Osteoblast (primary cell): ENCODE measurements around the gene AHNAK2. TPM values are rescaled to one million over a fixed set of nuclear protein-coding genes. Genes with fewer than 3 reads are reported as not detected.

Source experiments
- DNase-seq: peaks from one replicate; pipeline ENCODE4 v3.0.0; 2011; ENCODE audit warnings: low spot score, mixed read lengths; ENCODE audit not compliant: insufficient read length; ENCODE audit errors: missing footprints
- H2AFZ ChIP-seq: 2 replicates; pipeline ENCODE4 v1.6.0; 2011; ENCODE audit warnings: mild to moderate bottlenecking, low read length
- H3K27ac ChIP-seq: 2 replicates; pipeline ENCODE4 v1.5.1; 2011; ENCODE audit warnings: mild to moderate bottlenecking, low read depth, low read length, moderate library complexity
- H3K27me3 ChIP-seq: 2 replicates; pipeline ENCODE4 v1.6.0; 2012; ENCODE audit warnings: mild to moderate bottlenecking, control low read depth, inconsistent platforms, low read length, moderate library complexity; ENCODE audit not compliant: insufficient read depth
- H3K36me3 ChIP-seq: 2 replicates; pipeline ENCODE4 v1.5.1; 2011; ENCODE audit warnings: mild to moderate bottlenecking, low read length, control low read depth, moderate library complexity; ENCODE audit not compliant: insufficient read depth
- H3K4me1 ChIP-seq: 2 replicates; pipeline ENCODE4 v1.5.1; 2011; ENCODE audit warnings: mild to moderate bottlenecking, low read length, control low read depth, moderate library complexity; ENCODE audit not compliant: insufficient read depth
- H3K4me2 ChIP-seq: 2 replicates; pipeline ENCODE4 v1.6.0; 2011; ENCODE audit warnings: mild to moderate bottlenecking, low read length; ENCODE audit not compliant: insufficient read depth
- H3K4me3 ChIP-seq: fragments of 200-600 bp; sonication (generic); 3 replicates; pipeline ENCODE4 v1.5.1; 2012; ENCODE audit warnings: mild to moderate bottlenecking, low read length, inconsistent platforms; ENCODE audit not compliant: insufficient read depth
- H3K79me2 ChIP-seq: 2 replicates; pipeline ENCODE4 v1.6.0; 2012; ENCODE audit warnings: mild to moderate bottlenecking, low read length, control low read depth, inconsistent platforms; ENCODE audit not compliant: insufficient read depth
- H3K9me3 ChIP-seq: 2 replicates; pipeline ENCODE4 v1.5.1; 2011; ENCODE audit warnings: low read depth, low read length, control low read depth
- H4K20me1 ChIP-seq: 2 replicates; pipeline ENCODE4 v1.6.0; 2012; ENCODE audit warnings: mild to moderate bottlenecking, low read length, control low read depth; ENCODE audit not compliant: insufficient read depth
- CTCF ChIP-seq: IDR thresholded peaks from 2 replicates; pipeline ENCODE4 v1.5.1; 2011; ENCODE audit warnings: mild to moderate bottlenecking, low read depth, low read length, moderate library complexity; ENCODE audit errors: extremely low read depth
- total RNA-seq: library from RNA; depleted of rRNA; stranded (reverse); fragments of >200 nt; gene quantifications from 2 replicates; pipeline ENCODE4 v1.2.3, GENCODE V29; 2012

The AHNAK2 gene
- total RNA-seq, 1 donor, result 30.8 TPM

GRCh38 chr14:104994978-104995377 is 16.8 kb upstream of the AHNAK2 start:
- H3K4me3 ChIP-seq, result no peak overlapping the region
- no peaks in the 10 kb centered on the region for H3K9me3 ChIP-seq
- no peaks in the 10 kb centered on the region for H3K79me2 ChIP-seq
- no peak overlapping the region for H3K4me2 ChIP-seq
- no peaks in the 10 kb centered on the region for H4K20me1 ChIP-seq
- TF ChIP-seq CTCF, result no peak
- no peak overlapping the region for H3K27ac ChIP-seq
- H3K36me3 ChIP-seq, result peaks cover 32% of the 10 kb centered on the region
- H2AFZ ChIP-seq, result no peak overlapping the region
- no peaks in the 10 kb centered on the region for H3K27me3 ChIP-seq
- H3K4me1 ChIP-seq, result no peaks in the 10 kb centered on the region
- no peak for DNase-seq

GRCh38 chr14:104993808-104994591 is 15.8 kb upstream of the AHNAK2 start:
- Histone ChIP-seq H3K4me1 (no peaks in the 10 kb centered on the region), H3K27ac (no peak overlapping the region), H2AFZ (no peak overlapping the region), H3K36me3 (peaks cover 30% of the 10 kb centered on the region), H3K79me2 (no peaks in the 10 kb centered on the region), H3K9me3 (no peaks in the 10 kb centered on the region), H4K20me1 (no peaks in the 10 kb centered on the region), H3K4me3 (no peak overlapping the region), H3K4me2 (no peak overlapping the region), H3K27me3 (no peaks in the 10 kb centered on the region)
- no peak for TF ChIP-seq CTCF
- DNase-seq, result peak; percentile 87

GRCh38 chr14:104993306-104993705 is 15.1 kb upstream of the AHNAK2 start:
- no peaks in the 10 kb centered on the region for H3K4me1 ChIP-seq
- H3K4me2 ChIP-seq, result no peak overlapping the region
- no peaks in the 10 kb centered on the region for H4K20me1 ChIP-seq
- H3K27me3 ChIP-seq, result no peaks in the 10 kb centered on the region
- no peak for DNase-seq
- no peaks in the 10 kb centered on the region for H3K9me3 ChIP-seq
- H3K4me3 ChIP-seq, result no peak overlapping the region
- no peak overlapping the region for H2AFZ ChIP-seq
- no peak overlapping the region for H3K27ac ChIP-seq
- H3K79me2 ChIP-seq, result no peaks in the 10 kb centered on the region
- H3K36me3 ChIP-seq, result peaks cover 30% of the 10 kb centered on the region
- TF ChIP-seq CTCF, result no peak

- Histone ChIP-seq H4K20me1 (no peaks in the 10 kb centered on the region), H3K27me3 (no peaks in the 10 kb centered on the region), H2AFZ (no peak overlapping the region), H3K4me3 (no peak overlapping the region), H3K4me2 (no peak overlapping the region), H3K4me1 (no peaks in the 10 kb centered on the region), H3K79me2 (no peaks in the 10 kb centered on the region), H3K36me3 (peaks cover 30% of the 10 kb centered on the region), H3K9me3 (no peaks in the 10 kb centered on the region), H3K27ac (no peak overlapping the region)
- TF ChIP-seq CTCF, result no peak
- no peak for DNase-seq
These were observed 14.3 kb upstream of the AHNAK2 start for GRCh38 chr14:104992501-104992900.
